Smooth muscle cell (in vitro differentiated cells): ENCODE measurements around the gene ZDHHC14. TPM values are rescaled to one million over a fixed set of nuclear protein-coding genes. Genes with fewer than 3 reads are reported as not detected.

ENCODE experiments used
- DNase-seq: peaks from one replicate; lab custom pipeline; 2025; ENCODE audit not compliant: unreplicated experiment; lab: John Stamatoyannopoulos, UW
- H2AFZ ChIP-seq: fragments of 200-600 bp; sonication (generic); 2 replicates; pipeline ENCODE4 v1.6.0; 2016; ENCODE audit warnings: antibody characterized with exemption, low read depth, mild to moderate bottlenecking
- H3F3A ChIP-seq: fragments of 200-600 bp; sonication (generic); 2 replicates; pipeline ENCODE4 v1.6.0; 2017; ENCODE audit warnings: antibody characterized with exemption, low read depth
- H3K27ac ChIP-seq: fragments of 200-600 bp; sonication (generic); 2 replicates; pipeline ENCODE4 v1.5.1; 2016; ENCODE audit warnings: low read depth, mild to moderate bottlenecking
- H3K27me3 ChIP-seq: fragments of 200-600 bp; sonication (generic); 2 replicates; pipeline ENCODE4 v1.6.1; 2016; ENCODE audit warnings: low read depth, mild to moderate bottlenecking
- H3K36me3 ChIP-seq: fragments of 200-600 bp; sonication (generic); 2 replicates; pipeline ENCODE4 v1.5.1; 2016; ENCODE audit warnings: low read depth
- H3K4me1 ChIP-seq: fragments of 200-600 bp; sonication (generic); 2 replicates; pipeline ENCODE4 v1.5.1; 2016; ENCODE audit warnings: low read depth
- H3K4me2 ChIP-seq: fragments of 200-600 bp; sonication (generic); 2 replicates; pipeline ENCODE4 v1.6.0; 2016; ENCODE audit warnings: mild to moderate bottlenecking
- H3K4me3 ChIP-seq: fragments of 200-600 bp; sonication (generic); 2 replicates; pipeline ENCODE4 v1.5.1; 2016; ENCODE audit warnings: mild to moderate bottlenecking
- H3K79me2 ChIP-seq: fragments of 200-600 bp; sonication (generic); 2 replicates; pipeline ENCODE4 v1.6.0; 2016; ENCODE audit warnings: low read depth, mild to moderate bottlenecking
- H3K9ac ChIP-seq: fragments of 200-600 bp; sonication (generic); 2 replicates; pipeline ENCODE4 v1.6.0; 2016; ENCODE audit warnings: low read depth
- H3K9me3 ChIP-seq: fragments of 200-600 bp; sonication (generic); replicated peaks from 2 replicates; pipeline ENCODE4 v1.5.1; 2016; ENCODE audit warnings: low read depth
- H4K20me1 ChIP-seq: fragments of 200-600 bp; sonication (generic); 2 replicates; pipeline ENCODE4 v1.6.0; 2016; ENCODE audit warnings: low read depth
- WGBS: methylation state at CpG from one replicate; pipeline ENCODE4 v1.1.7; 2016; ENCODE audit warnings: low lambda C conversion rate; 5-methylcytosine and 5-hydroxymethylcytosine counted together
- polyA plus RNA-seq: library from polyadenylated mRNA; unstranded; fragments of >200 nt; fragmentation: Nextera tagmentation; extraction: Ambion mirVana; gene quantifications from 2 replicates; pipeline ENCODE4 v1.2.1, GENCODE V29; 2016
- total RNA-seq: library from RNA; depleted of rRNA; stranded (reverse); fragments of >200 nt; gene quantifications from 2 replicates; pipeline ENCODE4 v1.2.3, GENCODE V29; 2014
- TF ChIP-seq, protein P1 (sequence below): fragments of 200-600 bp; sonication (generic); IDR thresholded peaks from 2 replicates; pipeline ENCODE4 v1.5.1; 2017; ENCODE audit warnings: borderline replicate concordance, mild to moderate bottlenecking, antibody characterized with exemption; ENCODE audit not compliant: insufficient read depth, poor library complexity, severe bottlenecking

The ZDHHC14 gene
- total and polyA plus RNA-seq, 2 experiments from 2014 or later: 1.3 to 1.6 TPM

GRCh38 chr6:157676241-157676640 is 295.3 kb downstream of the ZDHHC14 start:
- Histone ChIP-seq H3K4me2 (no peak overlapping the region), H3K36me3 (no peaks in the 10 kb centered on the region), H3F3A (no peaks in the 10 kb centered on the region), H3K9me3 (no peaks in the 10 kb centered on the region), H4K20me1 (no peaks in the 10 kb centered on the region), H3K9ac (no peak overlapping the region), H3K79me2 (no peaks in the 10 kb centered on the region), H3K4me3 (no peak overlapping the region), H3K27me3 (no peaks in the 10 kb centered on the region), H3K4me1 (peaks cover 7% of the 10 kb centered on the region), H3K27ac (no peak overlapping the region), H2AFZ (no peak overlapping the region)
- 91% methylated on average over 7 of the region's 7 CpGs for WGBS
- TF ChIP-seq, protein P1, sequence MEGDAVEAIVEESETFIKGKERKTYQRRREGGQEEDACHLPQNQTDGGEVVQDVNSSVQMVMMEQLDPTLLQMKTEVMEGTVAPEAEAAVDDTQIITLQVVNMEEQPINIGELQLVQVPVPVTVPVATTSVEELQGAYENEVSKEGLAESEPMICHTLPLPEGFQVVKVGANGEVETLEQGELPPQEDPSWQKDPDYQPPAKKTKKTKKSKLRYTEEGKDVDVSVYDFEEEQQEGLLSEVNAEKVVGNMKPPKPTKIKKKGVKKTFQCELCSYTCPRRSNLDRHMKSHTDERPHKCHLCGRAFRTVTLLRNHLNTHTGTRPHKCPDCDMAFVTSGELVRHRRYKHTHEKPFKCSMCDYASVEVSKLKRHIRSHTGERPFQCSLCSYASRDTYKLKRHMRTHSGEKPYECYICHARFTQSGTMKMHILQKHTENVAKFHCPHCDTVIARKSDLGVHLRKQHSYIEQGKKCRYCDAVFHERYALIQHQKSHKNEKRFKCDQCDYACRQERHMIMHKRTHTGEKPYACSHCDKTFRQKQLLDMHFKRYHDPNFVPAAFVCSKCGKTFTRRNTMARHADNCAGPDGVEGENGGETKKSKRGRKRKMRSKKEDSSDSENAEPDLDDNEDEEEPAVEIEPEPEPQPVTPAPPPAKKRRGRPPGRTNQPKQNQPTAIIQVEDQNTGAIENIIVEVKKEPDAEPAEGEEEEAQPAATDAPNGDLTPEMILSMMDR: no peak
- DNase-seq: no peak

DNA sequence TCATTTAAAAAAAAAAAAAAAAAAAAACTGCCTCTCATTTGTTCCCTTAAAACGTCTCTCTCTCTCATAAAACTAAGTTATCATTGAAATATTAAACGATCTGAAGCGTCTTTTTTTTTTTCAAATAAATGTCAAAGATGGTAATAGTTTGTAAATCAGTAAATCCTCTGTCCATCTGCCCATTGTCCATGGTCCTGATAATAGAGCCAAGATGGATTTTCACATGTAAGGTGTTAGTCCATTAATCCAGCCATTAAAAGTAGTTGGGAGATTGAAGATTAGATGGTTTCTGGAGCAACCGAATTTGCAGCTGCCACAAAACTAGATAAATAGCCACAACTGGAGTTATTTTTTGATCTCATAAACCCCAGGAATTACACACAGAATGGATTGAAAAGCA is 296.2 kb downstream of the ZDHHC14 start:
- Histone ChIP-seq H3F3A (no peaks in the 10 kb centered on the region), H3K36me3 (no peaks in the 10 kb centered on the region), H4K20me1 (no peaks in the 10 kb centered on the region), H3K27ac (no peak overlapping the region), H3K27me3 (no peaks in the 10 kb centered on the region), H3K79me2 (no peaks in the 10 kb centered on the region), H3K4me3 (no peak overlapping the region), H3K9ac (no peak overlapping the region), H2AFZ (no peak overlapping the region), H3K4me1 (peaks cover 7% of the 10 kb centered on the region), H3K9me3 (no peaks in the 10 kb centered on the region), H3K4me2 (no peak overlapping the region)
- TF ChIP-seq, protein P1: no peak
- 28% methylated on average over 4 of the region's 4 CpGs for WGBS
- no peak for DNase-seq

GRCh38 chr6:157679605-157680580 is 298.9 kb downstream of the ZDHHC14 start:
- no peaks in the 10 kb centered on the region for H3K79me2 ChIP-seq
- no peak overlapping the region for H3K27ac ChIP-seq
- H3K27me3 ChIP-seq: no peaks in the 10 kb centered on the region
- H3F3A ChIP-seq: peaks cover under 1% of the 10 kb centered on the region
- H3K9ac ChIP-seq: no peak overlapping the region
- H4K20me1 ChIP-seq: no peaks in the 10 kb centered on the region
- no peak overlapping the region for H3K4me2 ChIP-seq
- WGBS: 90% methylated on average over 8 of the region's 8 CpGs
- peaks cover 7% of the 10 kb centered on the region for H3K4me1 ChIP-seq
- no peaks in the 10 kb centered on the region for H3K9me3 ChIP-seq
- H2AFZ ChIP-seq: no peak overlapping the region
- no peak overlapping the region for H3K4me3 ChIP-seq
- no peaks in the 10 kb centered on the region for H3K36me3 ChIP-seq
- TF ChIP-seq, protein P1: no peak
- no peak for DNase-seq
